GM23338 (cell line): ENCODE results near the gene CTNNA3. TPM values are rescaled to one million over a fixed set of nuclear protein-coding genes. Genes with fewer than 3 reads are reported as not detected.

Experiments used
- ATAC-seq: fragments of 200-7000 bp; cut with Tn5 transposase; 3 replicates; pipeline ENCODE4 v1.9.1; 2020
- DNase-seq: peaks from one replicate; pipeline ENCODE4 v3.0.0-alpha.2; 2015; ENCODE audit warnings: low spot score
- H2AFZ ChIP-seq: fragments of 200-600 bp; sonication (generic); 2 replicates; pipeline ENCODE4 v1.8.0; 2016; ENCODE audit warnings: antibody characterized with exemption, mild to moderate bottlenecking, moderate library complexity
- H3F3A ChIP-seq: fragments of 200-600 bp; sonication (generic); replicated peaks from 2 replicates; pipeline ENCODE4 v1.8.0; 2017; ENCODE audit warnings: antibody characterized with exemption, mixed run types, low read depth
- H3K27ac ChIP-seq: fragments of 200-600 bp; sonication (generic); 2 replicates; pipeline ENCODE4 v1.6.1; 2016; ENCODE audit warnings: low read depth
- H3K27me3 ChIP-seq: fragments of 200-600 bp; sonication (generic); 2 replicates; pipeline ENCODE4 v1.8.0; 2016; ENCODE audit warnings: mild to moderate bottlenecking, mixed run types, moderate library complexity; ENCODE audit not compliant: insufficient read depth
- H3K36me3 ChIP-seq: fragments of 200-600 bp; sonication (generic); 2 replicates; pipeline ENCODE4 v1.8.0; 2016; ENCODE audit warnings: mild to moderate bottlenecking; ENCODE audit not compliant: insufficient read depth
- H3K4me1 ChIP-seq: fragments of 200-600 bp; sonication (generic); 2 replicates; pipeline ENCODE4 v1.8.0; 2016; ENCODE audit warnings: mild to moderate bottlenecking, moderate library complexity; ENCODE audit not compliant: insufficient read depth
- H3K4me2 ChIP-seq: fragments of 200-600 bp; sonication (generic); 2 replicates; pipeline ENCODE4 v1.7.1; 2017; ENCODE audit warnings: mixed run types
- H3K4me3 ChIP-seq: fragments of 200-600 bp; sonication (generic); 2 replicates; pipeline ENCODE4 v1.6.1; 2016; ENCODE audit warnings: mixed run types
- H3K79me2 ChIP-seq: fragments of 200-600 bp; sonication (generic); replicated peaks from 2 replicates; pipeline ENCODE4 v1.8.0; 2017; ENCODE audit warnings: mild to moderate bottlenecking; ENCODE audit not compliant: insufficient read depth
- H3K9me2 ChIP-seq: fragments of 200-600 bp; sonication (generic); 2 replicates; pipeline ENCODE4 v1.8.0; 2017; ENCODE audit not compliant: insufficient read depth
- H4K20me1 ChIP-seq: fragments of 200-600 bp; sonication (generic); replicated peaks from 2 replicates; pipeline ENCODE4 v1.8.0; 2017; ENCODE audit warnings: mild to moderate bottlenecking; ENCODE audit not compliant: insufficient read depth
- H3K27ac Mint-ChIP-seq: 2 replicates; pipeline ENCODE4 v1.8.0; 2020; ENCODE audit warnings: inconsistent platforms, mild to moderate bottlenecking, moderate library complexity, mixed read lengths
- H3K27me3 Mint-ChIP-seq: 3 replicates; pipeline ENCODE4 v1.8.0; 2022; ENCODE audit warnings: low read depth, mild to moderate bottlenecking, moderate library complexity, mixed read lengths, inconsistent platforms; ENCODE audit not compliant: insufficient read depth, poor library complexity
- H3K36me3 Mint-ChIP-seq: 3 replicates; pipeline ENCODE4 v1.8.0; 2021; ENCODE audit warnings: low read depth, mild to moderate bottlenecking, inconsistent platforms, moderate library complexity, mixed read lengths
- H3K4me1 Mint-ChIP-seq: 3 replicates; pipeline ENCODE4 v1.8.0; 2020; ENCODE audit warnings: mild to moderate bottlenecking, inconsistent platforms, mixed read lengths
- H3K4me3 Mint-ChIP-seq: 3 replicates; pipeline ENCODE4 v1.8.0; 2021; ENCODE audit warnings: moderate library complexity, mild to moderate bottlenecking, inconsistent platforms, mixed read lengths
- H3K9me3 Mint-ChIP-seq: 3 replicates; pipeline ENCODE4 v1.8.0; 2020; ENCODE audit warnings: moderate library complexity, mild to moderate bottlenecking, inconsistent platforms, mixed read lengths
- CREB1 ChIP-seq: fragments of 250-450 bp; sonication (Bioruptor Pico); IDR thresholded peaks from 2 replicates; pipeline ENCODE4 v1.5.0; 2020; ENCODE audit warnings: low read depth, mild to moderate bottlenecking, moderate library complexity
- CTCF ChIP-seq, 2 experiments: fragments of 200-600 bp in 1 of 2; sonication (generic) in 1 of 2; conservative IDR thresholded peaks; 2 replicates each; pipeline versions ENCODE4 v1.5.1 to v1.6.1; 2016 to 2017; ENCODE audit warnings: antibody characterized with exemption in 2 of 2, low read depth in 2 of 2, mild to moderate bottlenecking in 2 of 2, moderate library complexity in 1 of 2
- ETS1 ChIP-seq: IDR thresholded peaks from 2 replicates; pipeline ENCODE4 v1.6.1; 2016; ENCODE audit warnings: antibody characterized with exemption
- EZH2 ChIP-seq: fragments of 200-600 bp; sonication (generic); IDR thresholded peaks from one replicate; pipeline ENCODE4 v1.8.0; 2017; ENCODE audit warnings: antibody characterized with exemption, mild to moderate bottlenecking, low read depth; ENCODE audit not compliant: unreplicated experiment
- EZH2phosphoT487 ChIP-seq: fragments of 200-600 bp; sonication (generic); IDR thresholded peaks from one replicate; pipeline ENCODE4 v1.8.1; 2018; ENCODE audit warnings: antibody characterized with exemption; ENCODE audit not compliant: unreplicated experiment
- JUNB ChIP-seq: IDR thresholded peaks from one replicate; pipeline ENCODE4 v1.6.1; 2016; ENCODE audit warnings: antibody characterized with exemption; ENCODE audit not compliant: unreplicated experiment
- NANOG ChIP-seq: IDR thresholded peaks from 2 replicates; pipeline ENCODE4 v1.6.1; 2016; ENCODE audit warnings: antibody characterized with exemption, borderline replicate concordance
- POLR2AphosphoS5 ChIP-seq: IDR thresholded peaks from 2 replicates; pipeline ENCODE4 v1.6.1; 2016; ENCODE audit warnings: antibody characterized with exemption, low read depth
- REST ChIP-seq: IDR thresholded peaks from one replicate; pipeline ENCODE4 v1.6.1; 2018; ENCODE audit warnings: antibody characterized with exemption; ENCODE audit not compliant: unreplicated experiment
- STAT1 ChIP-seq: IDR thresholded peaks from one replicate; pipeline ENCODE4 v1.6.1; 2016; ENCODE audit warnings: antibody characterized with exemption; ENCODE audit not compliant: unreplicated experiment
- ZNF114 ChIP-seq: fragments of 250-450 bp; sonication (Bioruptor Pico); IDR thresholded peaks from 2 replicates; pipeline ENCODE4 v1.5.0; 2020; ENCODE audit warnings: mild to moderate bottlenecking, moderate library complexity
- ZNF331 ChIP-seq: fragments of 250-450 bp; sonication (Bioruptor Pico); IDR thresholded peaks from 2 replicates; pipeline ENCODE4 v1.5.0; 2020; ENCODE audit warnings: low read depth, mild to moderate bottlenecking, moderate library complexity
- ZNF462 ChIP-seq: fragments of 250-450 bp; sonication (Bioruptor Pico); IDR thresholded peaks from 2 replicates; pipeline ENCODE4 v1.5.0; 2020; ENCODE audit warnings: mild to moderate bottlenecking, moderate library complexity
- polyA plus RNA-seq: library from polyadenylated mRNA; unstranded; fragments of >200 nt; fragmentation: Nextera tagmentation; extraction: Ambion mirVana; gene quantifications from 2 replicates; pipeline ENCODE4 v1.2.1, GENCODE V29; 2016
- total RNA-seq: library from RNA; depleted of rRNA; stranded (reverse); fragments of >200 nt; shearing (Covaris generic); gene quantifications from 2 replicates; pipeline ENCODE4 v1.2.3, GENCODE V29; 2014

The CTNNA3 gene
- total and polyA plus RNA-seq, 2 experiments from 2014 or later, result 0.71 to 3.3 TPM

GRCh38 chr10:66827353-66827752, 868.6 kb downstream of the CTNNA3 start (continued):
- TF ChIP-seq NANOG, result no peak
- TF ChIP-seq STAT1, result no peak
- TF ChIP-seq EZH2phosphoT487, result no peak
- TF ChIP-seq ZNF462 (CRISPR knock-in tag), result no peak

GRCh38 chr10:66823301-66823700, 872.7 kb downstream of the CTNNA3 start:
- no peaks in the 10 kb centered on the region for H3K27me3 ChIP-seq
- peak; percentile 82 for ATAC-seq
- no peaks in the 10 kb centered on the region for H3F3A ChIP-seq
- Mint-ChIP-seq H3K27ac (no peak overlapping the region), H3K27me3 (no peaks in the 10 kb centered on the region), H3K9me3 (no peaks in the 10 kb centered on the region), H3K36me3 (no peaks in the 10 kb centered on the region), H3K4me1 (peaks cover 12% of the 10 kb centered on the region), H3K4me3 (no peak overlapping the region)
- peak overlapping the region; percentile 45; the same call in 1 of the 2 replicates for H3K4me2 ChIP-seq
- H3K4me1 ChIP-seq, result peaks cover 3% of the 10 kb centered on the region
- H3K9me2 ChIP-seq, result no peaks in the 10 kb centered on the region
- H3K27ac ChIP-seq, result no peak overlapping the region
- DNase-seq, result peak; percentile 29
- H3K4me3 ChIP-seq, result no peak overlapping the region
- H4K20me1 ChIP-seq, result no peaks in the 10 kb centered on the region
- no peak overlapping the region for H2AFZ ChIP-seq
- H3K36me3 ChIP-seq, result no peaks in the 10 kb centered on the region
- no peaks in the 10 kb centered on the region for H3K79me2 ChIP-seq
- TF ChIP-seq CREB1 (CRISPR knock-in tag) (no peak), EZH2 (no peak), REST (no peak), ZNF114 (CRISPR knock-in tag) (no peak), POLR2AphosphoS5 (no peak), ZNF331 (CRISPR knock-in tag) (no peak), JUNB (no peak), NANOG (no peak), ETS1 (no peak), CTCF (conservative IDR thresholded peaks at IDR 0.05; ENCODE audit: low read depth in 2 of 2) (no peak), EZH2phosphoT487 (no peak)
